ENCODE results near the gene KHDRBS2.
A peak's percentile ranks its signal among the peaks of the same experiment; 100 is the strongest.

Gene KHDRBS2

DNA sequence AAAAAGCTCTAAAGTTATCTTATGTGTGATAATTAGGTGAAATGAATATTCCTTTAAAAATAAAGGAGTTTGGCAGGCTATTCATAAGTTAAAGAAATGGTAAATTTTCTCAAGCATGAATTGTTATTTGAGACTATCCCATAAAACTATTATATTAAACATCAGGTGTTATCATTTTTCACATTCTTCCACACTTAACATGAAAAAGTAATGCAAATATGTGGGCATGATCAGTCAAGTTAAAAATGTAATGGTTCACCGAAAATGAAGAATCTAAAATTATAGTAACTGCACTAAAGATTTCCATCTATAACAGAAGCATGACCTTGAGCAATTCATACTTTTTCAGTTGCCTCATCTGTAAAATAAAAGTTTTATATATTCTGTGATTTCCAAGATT lies 110.8 kb downstream of the KHDRBS2 start:
- no peak for DNase-seq (ENCODE audit: low spot score)

DNA sequence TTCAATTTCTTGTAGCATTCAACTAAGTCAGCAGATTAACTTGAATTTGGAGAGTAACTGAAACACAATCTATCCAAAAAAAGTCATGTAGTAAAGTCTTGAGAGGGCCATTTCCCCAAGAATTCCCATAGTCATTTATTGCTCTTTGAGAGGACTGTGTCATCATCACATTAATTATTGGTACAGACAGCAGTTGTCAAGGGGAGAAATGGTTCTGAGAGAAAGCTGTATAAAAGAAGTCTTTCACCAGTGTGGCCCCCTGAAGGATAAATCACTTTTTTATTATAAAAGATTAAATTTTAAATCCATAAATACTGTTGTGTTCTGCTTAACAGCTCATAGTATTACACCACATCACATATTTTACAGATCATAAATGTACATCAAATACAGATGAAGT lies 111.5 kb downstream of the KHDRBS2 start:
- DNase-seq (ENCODE audit: low spot score): no peak

DNA sequence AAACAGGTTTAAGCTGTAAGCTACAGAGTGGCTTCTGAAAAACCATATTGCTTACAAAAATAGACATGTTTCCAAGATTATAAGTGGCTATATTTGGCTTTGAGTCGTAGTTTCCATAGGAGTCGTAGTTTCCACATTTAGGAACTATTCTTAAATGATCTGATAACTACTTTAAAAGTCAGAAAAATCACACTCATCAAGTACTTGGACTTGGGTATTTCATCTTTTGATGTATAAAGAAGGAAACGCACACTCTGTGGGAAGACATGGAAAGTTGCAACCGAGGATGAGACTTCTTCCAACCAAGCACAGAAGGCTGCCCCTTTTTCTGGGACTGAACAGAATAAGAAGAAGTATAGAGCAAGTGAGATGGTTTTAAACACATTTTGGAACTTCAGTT lies 118.3 kb downstream of the KHDRBS2 start:
- DNase-seq (ENCODE audit: low spot score): no peak

DNA sequence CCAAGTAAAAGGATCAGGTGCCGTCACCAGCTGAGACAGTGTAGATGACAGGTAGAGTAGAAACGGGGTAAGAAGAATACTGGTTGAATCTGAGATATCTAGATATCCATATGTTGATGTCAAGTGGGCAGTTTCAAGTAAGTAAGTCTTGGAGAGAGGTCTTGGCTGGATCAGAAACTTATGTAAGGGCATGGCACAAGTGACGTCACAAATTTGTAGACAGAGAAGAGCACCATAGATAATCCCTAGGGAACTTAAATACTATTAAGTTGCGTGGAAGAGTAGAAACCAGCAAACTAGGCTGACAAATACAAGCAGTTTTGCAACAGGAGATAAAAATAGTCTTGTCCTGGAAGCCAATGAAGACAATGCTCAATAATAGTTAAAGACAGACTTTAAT lies 123.2 kb downstream of the KHDRBS2 start:
- DNase-seq (ENCODE audit: low spot score): no peak

DNA sequence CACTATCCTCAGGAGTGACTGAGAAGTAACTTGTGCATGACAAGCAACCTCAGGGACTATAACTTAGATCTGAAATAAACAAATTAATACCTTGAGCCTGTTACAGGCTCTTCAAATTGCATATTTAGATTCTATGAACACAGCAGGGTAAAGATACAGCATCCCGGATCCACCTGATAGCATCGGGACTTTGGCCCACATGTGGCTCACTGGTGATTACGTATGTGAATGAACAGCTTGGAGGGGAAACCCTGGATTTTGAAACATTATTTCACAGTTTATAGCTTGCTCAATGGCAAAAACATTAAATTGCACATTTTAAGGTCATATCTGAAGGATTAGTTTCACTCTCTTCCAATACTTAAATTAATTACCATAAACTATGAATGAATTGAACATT lies 133.2 kb downstream of the KHDRBS2 start:
- no peak for DNase-seq (ENCODE audit: low spot score)

DNA sequence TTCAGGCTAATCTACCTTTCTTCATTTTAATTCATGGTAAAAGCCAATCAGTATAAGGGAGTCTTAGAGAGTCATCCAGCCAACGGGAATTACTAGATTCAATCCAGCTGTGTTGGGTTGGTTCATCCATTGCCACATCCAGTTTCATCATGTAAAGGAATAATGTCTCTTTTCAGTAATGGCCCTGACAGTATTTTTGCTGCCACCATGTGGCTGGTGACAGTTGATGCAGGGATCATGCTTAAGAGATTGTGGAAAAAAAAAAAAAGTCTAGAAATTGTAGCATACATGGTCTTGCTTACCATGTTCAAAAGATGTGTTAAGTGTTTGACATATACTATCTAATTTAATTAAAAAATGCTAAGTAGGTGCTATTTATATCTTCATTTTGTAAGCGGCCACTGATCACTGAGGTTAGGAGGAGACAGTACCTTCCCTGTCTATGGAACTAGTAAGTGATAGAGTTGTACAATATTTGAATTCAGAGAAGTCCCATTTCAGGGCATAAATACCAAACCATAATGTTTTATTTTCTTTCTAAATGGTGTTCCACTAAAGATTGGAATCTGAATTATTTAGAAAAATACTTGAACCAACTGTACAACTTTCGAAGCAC lies 135.9 kb downstream of the KHDRBS2 start:
- peak; percentile 59 for DNase-seq (ENCODE audit: low spot score)

DNA sequence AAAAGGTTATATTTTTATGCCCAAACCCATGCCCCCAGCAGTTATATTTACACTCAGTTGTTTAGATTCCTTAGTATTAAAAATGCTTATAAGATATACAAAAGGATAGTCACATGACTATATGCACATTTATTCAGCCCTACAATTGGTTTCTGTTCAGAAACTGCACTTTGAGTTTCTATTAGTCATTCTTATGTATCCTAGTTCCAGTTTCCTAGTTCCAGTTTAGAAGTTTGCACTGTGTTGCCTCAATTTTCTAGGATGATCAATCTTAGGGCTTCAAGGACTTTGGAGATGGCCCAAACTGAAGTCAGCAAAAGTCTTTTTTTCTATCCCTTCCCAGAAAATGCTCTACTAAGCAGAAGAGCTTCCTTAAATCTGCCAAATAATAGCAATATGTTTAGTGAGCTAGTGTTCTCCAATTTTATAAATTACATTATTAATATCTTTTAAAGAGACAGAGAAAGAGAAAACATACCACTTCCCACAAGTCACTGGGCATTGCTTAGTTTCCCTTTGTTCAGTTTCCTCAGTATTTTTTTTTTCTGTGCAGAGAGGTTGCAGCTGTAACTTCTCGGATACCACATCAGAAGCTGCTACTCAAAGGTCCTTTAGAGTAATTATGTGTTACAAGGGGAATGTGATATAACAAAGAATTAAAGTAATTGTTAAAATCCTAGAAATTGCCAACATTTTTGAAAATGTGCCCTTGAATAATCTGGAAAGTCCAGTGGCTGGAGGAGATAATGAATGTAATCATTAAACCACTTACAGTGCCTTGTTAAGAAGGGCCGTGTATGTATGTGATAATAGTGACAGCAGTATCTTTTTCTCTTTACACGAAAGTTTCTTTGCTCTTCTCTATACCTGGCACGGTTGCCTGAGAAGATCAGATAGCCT lies 138.8 kb downstream of the KHDRBS2 start:
- DNase-seq (ENCODE audit: low spot score): no peak

DNA sequence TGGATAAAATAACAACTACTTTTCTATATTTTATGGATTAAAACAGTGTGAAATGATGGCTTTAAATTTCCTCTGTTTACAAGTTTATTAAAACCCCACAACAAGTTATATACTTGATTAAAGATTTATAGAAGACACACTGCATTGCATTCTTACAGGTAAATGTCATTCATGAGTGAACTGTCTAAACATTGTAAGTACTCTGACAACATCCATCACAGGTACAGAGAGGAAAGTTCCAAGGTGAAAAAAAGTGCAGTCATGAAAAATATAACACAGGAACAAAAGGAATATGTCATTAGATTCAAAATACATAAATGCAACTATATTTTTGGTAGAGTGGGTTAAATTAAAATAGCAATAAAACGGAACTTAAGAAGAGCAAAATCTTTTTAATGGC lies 156.9 kb downstream of the KHDRBS2 start:
- no peak for DNase-seq (ENCODE audit: low spot score)

DNA sequence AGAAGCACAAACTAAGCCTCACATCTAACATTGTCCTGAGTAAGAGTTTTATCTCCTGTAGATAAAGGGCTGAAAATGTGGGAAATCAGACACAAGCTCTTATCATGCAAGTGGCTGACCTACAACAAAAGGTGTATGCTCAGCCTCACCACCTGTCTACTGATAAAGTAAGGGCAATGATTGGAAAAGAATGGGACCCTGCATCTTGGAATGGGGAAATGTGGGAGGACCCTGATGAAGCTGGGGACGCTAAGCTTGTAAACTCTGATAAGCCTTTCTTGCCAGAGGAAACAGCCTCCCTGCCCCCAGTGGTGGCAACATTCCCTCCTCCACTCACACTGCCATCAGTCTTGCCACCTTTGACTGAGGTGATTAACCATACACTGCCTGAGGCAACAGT lies 166.6 kb downstream of the KHDRBS2 start:
- no peak for DNase-seq (ENCODE audit: low spot score)

DNA sequence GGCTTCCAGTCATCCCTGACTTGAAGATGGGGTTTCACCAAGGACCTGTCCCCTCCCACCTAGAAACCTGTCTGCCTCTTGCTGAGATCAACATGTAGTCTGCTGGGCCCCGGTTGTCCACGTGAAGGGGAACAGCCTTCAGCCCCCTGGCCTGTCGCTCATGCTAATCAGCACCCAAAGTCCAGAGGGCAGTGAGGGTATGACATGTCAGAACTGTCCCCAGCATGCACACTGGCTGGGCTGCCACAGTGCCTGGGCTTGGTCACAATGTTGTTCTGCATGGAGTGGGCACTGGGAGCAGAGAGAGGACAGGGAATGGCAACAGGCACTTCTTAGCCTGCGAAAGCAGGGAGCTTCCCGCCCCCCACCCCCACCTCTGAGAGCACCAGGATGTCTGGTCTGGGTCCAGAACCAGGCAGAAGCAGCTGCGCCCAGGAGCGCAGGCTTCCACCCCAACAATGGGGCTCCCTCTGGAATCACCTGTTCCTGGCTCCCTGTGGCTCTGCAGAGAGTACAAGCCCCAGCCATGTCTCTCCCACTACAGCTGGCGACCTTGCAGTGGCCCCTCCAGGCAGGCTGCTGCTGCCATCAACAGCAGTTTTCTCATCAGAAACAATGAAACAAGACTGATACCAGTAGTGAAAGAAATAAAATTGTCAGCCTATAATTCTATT lies 182.7 kb downstream of the KHDRBS2 start:
- no peak for DNase-seq (ENCODE audit: low spot score)

DNA sequence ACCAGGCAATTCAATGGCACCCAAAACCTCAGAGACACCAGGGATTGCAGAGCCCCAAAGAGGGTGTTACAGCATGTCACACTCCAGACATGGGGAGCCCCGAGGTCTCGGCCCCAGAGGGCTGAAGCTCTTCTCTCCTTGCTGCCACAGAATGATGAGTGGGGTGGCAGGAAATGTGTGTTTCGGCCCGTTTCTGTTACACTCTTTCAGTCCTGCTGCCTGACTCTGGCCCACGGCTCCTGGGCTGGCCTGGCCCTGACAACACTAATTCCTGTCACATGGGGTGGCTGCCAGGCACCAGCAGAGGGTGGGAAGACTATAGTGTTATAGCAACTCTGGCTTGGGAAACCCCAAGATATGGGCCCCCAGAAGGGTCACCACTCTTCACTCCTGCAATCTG lies 183.6 kb downstream of the KHDRBS2 start:
- DNase-seq (ENCODE audit: low spot score): no peak

DNA sequence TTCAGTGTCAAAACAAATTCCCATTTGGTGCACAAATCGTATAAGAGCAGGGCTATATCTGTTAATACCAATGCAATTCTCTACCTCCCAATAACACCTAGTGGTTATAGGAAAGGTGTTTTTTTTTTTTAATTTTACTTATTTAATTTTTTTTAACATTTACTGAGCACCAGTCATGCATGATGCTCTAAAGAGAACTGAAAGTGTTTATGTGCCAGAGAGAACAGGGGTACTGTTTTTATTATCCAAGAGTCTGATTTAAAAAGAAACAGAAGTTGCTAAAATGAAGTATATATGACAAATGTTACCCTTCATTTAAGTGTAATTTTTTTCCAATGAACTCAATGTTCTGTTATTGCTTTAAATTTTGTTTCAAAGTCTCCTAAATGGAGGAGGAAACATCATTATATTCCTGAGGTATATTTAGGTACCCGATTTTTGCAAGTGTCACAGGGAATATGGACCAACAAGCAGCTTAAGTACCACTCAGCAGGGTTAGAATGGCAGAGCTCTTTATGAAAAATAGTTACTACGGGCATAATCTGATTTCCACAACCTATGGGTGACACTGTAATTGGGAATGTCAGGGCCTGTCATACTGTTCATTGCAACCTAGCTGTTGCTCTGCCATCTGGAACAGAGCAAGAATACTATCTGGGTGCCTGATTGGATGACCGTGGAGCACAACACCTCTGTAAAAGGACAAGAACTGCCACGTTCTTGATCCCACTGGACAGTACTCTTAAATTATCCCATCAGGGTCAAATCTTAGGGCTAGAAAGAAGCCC lies 195.4 kb downstream of the KHDRBS2 start:
- DNase-seq (ENCODE audit: low spot score): no peak

DNA sequence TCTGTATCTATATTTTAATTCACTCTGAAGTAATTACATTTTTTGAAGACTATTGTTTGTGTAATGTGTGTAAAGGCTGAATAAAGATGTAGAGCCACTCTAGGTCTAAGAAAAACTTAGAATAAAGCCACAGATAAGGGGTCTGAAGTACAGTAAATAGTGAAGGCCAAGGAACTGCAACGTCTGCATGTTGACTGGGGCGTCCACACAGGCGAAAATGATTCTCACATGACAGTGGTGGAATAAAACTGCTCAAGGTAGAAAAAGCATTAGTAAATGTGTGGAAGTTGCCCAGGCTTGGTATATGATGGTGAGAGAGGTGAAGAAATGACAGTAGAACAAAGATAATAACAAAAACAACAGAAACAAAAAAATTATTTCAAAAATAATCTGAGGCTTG lies 196.2 kb downstream of the KHDRBS2 start:
- DNase-seq (ENCODE audit: low spot score): no peak

DNA sequence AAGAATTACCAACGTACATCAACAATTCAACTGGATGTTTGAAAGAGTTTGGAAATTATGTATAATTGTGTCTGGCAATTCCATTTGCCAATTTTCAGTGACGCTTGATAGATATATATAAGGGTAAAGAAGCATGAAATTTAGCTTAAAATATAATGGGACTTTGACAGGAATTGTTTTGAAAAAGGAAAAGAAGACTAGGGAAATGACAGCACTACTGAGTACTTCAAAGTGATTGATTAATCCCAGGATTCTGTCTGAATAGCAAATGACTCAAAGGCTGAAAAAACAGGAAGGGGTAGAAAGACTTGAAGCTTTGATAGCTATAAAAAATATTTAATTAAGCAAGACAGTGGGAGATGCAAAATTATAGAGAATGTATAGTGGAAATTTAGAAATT lies 200.0 kb downstream of the KHDRBS2 start:
- DNase-seq (ENCODE audit: low spot score): no peak

DNA sequence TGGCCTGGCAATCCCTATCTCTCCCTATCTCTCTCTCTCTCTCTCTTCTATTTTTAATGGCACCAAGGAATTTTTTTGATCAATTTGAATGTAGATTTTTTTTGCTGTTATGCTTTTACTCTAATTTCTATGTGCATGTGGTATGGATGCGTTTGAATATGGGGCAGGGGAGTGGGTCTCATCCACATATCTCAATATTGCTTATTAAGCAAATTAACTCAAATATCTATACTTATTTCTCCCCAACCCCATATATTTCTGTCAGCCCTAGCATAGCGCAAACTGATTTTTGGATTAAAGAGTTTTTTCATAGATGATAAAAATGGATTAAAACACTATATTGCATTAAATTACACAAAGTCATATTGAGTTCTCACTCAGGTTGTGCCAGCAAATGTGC lies 210.2 kb downstream of the KHDRBS2 start:
- DNase-seq (ENCODE audit: low spot score): no peak

DNA sequence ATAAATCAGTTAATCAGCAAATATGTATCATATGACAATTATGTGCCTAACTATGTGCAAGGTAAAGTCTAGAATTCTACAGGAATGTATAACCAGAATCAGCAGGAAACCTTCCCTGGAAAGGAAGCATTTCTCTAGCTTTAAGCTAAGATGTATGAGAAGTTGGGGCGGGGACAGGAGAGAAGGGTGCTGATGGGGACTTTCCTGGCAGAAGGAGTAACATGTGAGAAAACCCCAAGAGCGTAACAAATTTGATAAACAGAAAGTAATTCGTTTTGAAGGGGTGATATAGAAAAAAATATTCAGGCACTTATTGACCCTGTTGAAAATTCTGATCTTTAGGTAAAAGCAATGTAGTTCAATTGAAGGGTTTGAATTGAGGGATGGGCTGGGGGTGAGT lies 226.1 kb downstream of the KHDRBS2 start:
- no peak for DNase-seq (ENCODE audit: low spot score)

DNA sequence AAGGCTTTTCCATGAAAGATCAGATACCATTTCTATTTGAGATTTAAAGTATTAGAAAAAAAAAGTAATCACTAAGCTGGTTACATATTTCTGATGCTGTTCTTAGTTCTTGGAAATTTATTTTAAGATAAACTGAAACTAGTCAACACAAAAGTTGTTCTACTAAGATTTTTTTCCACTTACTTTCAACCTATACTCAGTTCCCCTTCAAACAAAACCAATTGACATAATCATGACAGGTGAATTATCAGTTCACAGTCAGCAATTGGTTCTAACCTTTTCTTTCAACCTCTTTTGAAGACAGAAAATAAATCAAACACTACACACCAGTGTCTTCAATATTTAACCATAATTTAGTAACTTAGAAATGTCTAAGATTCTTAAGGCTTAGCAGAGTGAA lies 228.7 kb downstream of the KHDRBS2 start:
- no peak for DNase-seq (ENCODE audit: low spot score)

DNA sequence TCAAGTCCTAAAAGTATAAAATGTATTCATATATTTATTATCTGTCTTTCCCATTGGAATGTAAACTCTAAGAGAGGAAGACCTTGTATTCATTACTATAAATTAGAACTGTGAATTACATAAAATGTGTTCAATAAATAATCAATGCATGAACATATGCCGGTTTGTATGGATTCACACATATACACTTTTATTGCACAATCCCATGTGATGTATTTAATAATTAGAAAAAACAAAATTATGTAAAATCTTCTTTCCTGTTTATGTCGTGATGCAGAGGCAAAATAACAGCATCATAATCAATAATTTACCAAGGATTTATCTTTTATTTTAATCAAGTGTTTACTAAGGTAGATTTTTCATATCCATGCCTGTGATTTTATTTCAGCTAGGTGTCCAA lies 240.5 kb downstream of the KHDRBS2 start:
- no peak for DNase-seq (ENCODE audit: low spot score)

DNA sequence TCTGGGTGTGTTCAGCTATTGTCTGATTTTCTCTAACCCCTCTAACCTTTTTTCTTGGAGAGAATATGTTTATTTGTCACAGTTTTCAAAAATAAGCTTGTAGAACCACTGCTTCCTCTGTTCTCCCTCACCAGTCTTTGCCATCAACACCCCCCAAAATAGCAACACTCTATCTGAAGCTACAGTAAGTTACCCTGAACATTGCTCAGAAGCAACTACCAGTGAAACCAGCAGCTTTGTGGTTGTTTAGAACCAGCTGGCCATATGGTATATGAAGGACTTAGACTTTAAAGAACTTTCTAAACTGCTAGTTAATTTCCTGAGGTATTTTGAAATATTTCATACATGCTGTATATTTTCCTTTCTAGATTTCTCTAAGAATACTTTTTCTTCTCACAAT lies 242.9 kb downstream of the KHDRBS2 start:
- no peak for DNase-seq (ENCODE audit: low spot score)

DNA sequence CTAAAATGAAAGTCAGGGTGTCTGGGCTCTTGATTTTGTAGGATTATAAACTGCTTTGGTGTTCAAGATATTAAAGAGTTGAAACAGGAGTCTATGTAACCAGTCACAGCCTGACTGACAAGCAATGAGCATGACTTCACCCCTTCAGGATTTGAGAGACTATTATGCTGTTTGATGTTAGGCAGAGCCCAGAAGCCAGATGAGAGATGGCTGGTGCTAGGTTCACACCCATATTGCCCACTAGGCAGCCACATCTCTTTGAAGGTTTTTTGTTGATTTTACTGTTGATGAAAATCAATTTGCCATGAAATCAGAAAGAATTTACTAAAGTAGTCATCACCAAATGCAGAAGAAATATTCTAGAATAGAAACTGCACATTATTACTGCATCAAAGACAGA lies 243.6 kb downstream of the KHDRBS2 start:
- DNase-seq (ENCODE audit: low spot score): no peak

DNA sequence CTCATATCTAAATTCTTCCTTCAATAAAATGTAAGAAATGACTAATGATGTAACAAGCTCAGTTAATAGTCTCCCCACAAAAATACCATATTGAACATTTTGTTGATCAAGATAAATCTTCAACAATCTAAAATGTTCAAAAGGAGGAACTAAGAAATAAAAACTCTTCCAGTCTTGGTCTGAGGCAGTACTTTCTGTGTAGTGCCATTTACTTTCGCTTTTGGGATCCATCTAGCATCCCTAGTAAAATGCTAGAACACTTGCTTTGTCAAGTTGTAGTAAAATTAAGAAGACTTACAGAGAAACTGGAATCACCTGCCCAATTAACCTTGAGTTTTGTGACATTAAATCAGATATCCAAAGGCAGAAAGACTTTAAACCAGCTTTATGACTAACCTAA lies 246.4 kb downstream of the KHDRBS2 start:
- DNase-seq (ENCODE audit: low spot score): no peak

DNA sequence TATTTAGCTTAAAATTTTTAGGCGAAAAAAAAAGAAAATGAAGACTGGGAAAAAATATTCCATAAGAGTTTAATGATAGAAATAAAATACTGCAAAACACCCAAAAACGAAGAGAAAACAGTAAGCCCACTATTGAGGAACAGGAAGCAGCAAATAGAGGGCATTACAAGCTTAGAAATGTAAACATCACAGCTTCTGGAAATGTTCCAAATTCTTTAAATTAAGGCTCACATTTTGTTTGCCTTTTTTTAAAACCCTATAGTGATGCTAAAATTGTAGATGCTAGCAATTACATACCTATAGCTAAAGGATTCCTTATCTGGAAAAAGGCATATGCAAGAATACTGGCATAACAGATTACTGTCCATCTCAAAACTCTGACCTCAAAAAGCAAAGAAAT lies 248.6 kb downstream of the KHDRBS2 start:
- no peak for DNase-seq (ENCODE audit: low spot score)

All from globus pallidus (tissue), 1 donor.